ENCODE results near the gene AMER1.

DNA sequence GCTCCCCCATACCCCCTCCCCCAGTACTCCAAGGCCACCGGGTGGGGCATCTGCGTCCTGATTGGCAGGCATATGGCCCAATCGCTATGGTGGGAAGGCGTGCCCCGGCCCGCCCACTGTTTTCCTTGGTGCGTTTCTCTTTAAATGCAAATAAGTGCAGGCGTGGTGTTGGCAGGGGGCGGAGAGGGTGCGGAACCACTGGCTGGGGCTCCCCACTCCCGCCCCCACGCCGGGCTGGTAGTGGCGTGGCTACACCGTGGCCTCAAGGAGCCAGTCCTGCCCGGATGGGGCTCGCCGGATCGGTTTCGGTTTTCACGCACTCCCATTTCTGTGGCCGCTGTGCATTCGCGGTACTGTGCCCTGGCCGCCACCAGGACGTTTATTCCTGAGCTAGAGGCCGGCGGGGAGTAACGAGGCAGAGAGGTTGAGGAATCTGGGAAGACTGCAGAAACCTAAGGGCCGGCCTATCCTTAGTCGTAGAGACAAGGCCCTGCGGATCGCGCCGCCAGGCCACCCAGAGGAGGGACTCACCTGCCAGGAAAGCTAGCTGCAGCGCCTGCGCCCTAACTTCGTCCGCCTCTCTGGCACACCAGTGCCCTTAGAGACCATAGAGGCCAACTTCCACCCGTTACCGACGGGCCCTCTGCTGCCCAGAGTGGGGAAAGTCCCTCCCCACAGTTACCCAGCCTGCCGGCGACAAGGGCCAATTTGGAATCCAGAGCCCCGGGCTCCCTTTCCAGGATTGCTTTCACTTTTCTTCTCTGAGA is 410 bp upstream of the AMER1 start:
- no peak for TF ChIP-seq EZH2 (IDR thresholded peaks at IDR 0.05; ENCODE audit: borderline replicate concordance, low read length)
- TF ChIP-seq, protein P1, sequence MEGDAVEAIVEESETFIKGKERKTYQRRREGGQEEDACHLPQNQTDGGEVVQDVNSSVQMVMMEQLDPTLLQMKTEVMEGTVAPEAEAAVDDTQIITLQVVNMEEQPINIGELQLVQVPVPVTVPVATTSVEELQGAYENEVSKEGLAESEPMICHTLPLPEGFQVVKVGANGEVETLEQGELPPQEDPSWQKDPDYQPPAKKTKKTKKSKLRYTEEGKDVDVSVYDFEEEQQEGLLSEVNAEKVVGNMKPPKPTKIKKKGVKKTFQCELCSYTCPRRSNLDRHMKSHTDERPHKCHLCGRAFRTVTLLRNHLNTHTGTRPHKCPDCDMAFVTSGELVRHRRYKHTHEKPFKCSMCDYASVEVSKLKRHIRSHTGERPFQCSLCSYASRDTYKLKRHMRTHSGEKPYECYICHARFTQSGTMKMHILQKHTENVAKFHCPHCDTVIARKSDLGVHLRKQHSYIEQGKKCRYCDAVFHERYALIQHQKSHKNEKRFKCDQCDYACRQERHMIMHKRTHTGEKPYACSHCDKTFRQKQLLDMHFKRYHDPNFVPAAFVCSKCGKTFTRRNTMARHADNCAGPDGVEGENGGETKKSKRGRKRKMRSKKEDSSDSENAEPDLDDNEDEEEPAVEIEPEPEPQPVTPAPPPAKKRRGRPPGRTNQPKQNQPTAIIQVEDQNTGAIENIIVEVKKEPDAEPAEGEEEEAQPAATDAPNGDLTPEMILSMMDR (conservative IDR thresholded peaks at IDR 0.05 in 1 of 2, IDR thresholded peaks at IDR 0.05 in 1 of 2; ENCODE audit: extremely low read depth in 1 of 2, insufficient read depth in 1 of 2, low read depth in 1 of 2, low read length in 2 of 2), result peak in 1 of 2 donors; percentile 21

Data from mammary epithelial cell (primary cell).